Measurements from ENCODE around the gene CCDC85A.

Gene CCDC85A

GRCh38 chr2:56376699-56377665 is 193.2 kb downstream of the CCDC85A start:
- no peak for DNase-seq

GRCh38 chr2:56379066-56379465 is 195.3 kb downstream of the CCDC85A start:
- DNase-seq = no peak

- no peak for DNase-seq
These were observed 197.1 kb downstream of the CCDC85A start for GRCh38 chr2:56380861-56381260.

GRCh38 chr2:56382466-56382865 is 198.7 kb downstream of the CCDC85A start:
- DNase-seq = no peak

- no peak for DNase-seq
These were observed 202.9 kb downstream of the CCDC85A start for GRCh38 chr2:56386657-56387056.

GRCh38 chr2:56390644-56391043 is 206.9 kb downstream of the CCDC85A start:
- no peak for DNase-seq

- DNase-seq = no peak
These were observed 226.3 kb downstream of the CCDC85A start for GRCh38 chr2:56410140-56410539.

GRCh38 chr2:56416500-56417176 is 232.8 kb downstream of the CCDC85A start:
- DNase-seq = no peak

Data from activated gamma-delta T cell treated with Interleukin-2 at 50 U/mL for 16 hours (primary cell).